GM12892 (cell line): ENCODE measurements around the gene GXYLT2.

Source experiments
- POLR2A ChIP-seq: IDR thresholded peaks from 2 replicates; pipeline ENCODE4 v1.6.1; 2011; ENCODE audit warnings: low read depth, low read length, control low read depth
- POLR2AphosphoS5 ChIP-seq: IDR thresholded peaks from 2 replicates; pipeline ENCODE4 v1.6.1; 2011; ENCODE audit warnings: low read depth, low read length, control low read depth
- TAF1 ChIP-seq: IDR thresholded peaks from 2 replicates; pipeline ENCODE4 v1.6.1; 2011; ENCODE audit warnings: low read depth, mild to moderate bottlenecking, control low read depth, low read length, borderline replicate concordance

GRCh38 chr3:72964633-72965032 lies 76.8 kb downstream of the GXYLT2 start:
- TF ChIP-seq POLR2AphosphoS5 (no peak), POLR2A (no peak), TAF1 (no peak)
